GM12864 (cell line): Measurements from ENCODE around the gene PDE8A.

ENCODE experiments used
- DNase-seq: peaks from one replicate; pipeline ENCODE4 v3.0.0-alpha.2; 2011; ENCODE audit warnings: low read depth
- H3K4me3 ChIP-seq: 2 replicates; pipeline ENCODE4 v1.5.1; 2011; ENCODE audit warnings: mild to moderate bottlenecking, low read depth, low read length, control low read depth
- TF ChIP-seq, protein P1 (sequence below): IDR thresholded peaks from 2 replicates; pipeline ENCODE4 v1.5.1; 2011; ENCODE audit warnings: low read depth, mild to moderate bottlenecking, moderate library complexity, low read length, control low read depth, inconsistent platforms; ENCODE audit errors: missing control alignments

Gene PDE8A

DNA sequence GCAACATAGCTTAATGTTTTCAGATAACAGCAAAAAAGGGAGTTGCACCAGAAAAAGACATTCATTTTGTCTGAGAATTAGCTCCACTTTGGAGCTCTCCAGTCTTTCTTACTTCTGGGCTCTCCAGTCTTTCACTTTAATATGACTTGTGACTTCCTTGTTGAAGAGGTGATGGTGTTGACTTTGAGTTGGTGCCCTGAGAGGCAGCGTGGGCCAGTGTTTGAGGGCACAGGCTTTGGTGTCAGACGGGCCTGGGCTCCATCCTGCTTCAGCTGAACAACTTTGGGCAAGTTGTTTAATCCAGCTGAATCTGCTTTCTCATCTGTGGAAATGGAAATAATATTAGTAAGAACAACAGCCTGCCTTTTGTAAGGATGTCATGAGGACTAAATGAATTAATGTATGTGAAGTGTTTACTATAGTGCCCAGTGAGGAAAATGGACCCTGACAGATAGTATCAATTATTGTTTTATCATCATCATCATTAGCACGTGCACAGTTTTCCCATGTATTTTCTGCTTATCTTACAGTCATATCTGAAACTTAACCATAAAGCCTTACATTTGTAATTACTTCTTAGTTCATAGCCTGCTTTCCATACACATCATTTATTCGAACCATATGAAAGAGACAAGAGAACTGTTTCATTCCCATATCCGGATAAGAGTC, 108.4 kb downstream of the PDE8A start:
- TF ChIP-seq, protein P1, sequence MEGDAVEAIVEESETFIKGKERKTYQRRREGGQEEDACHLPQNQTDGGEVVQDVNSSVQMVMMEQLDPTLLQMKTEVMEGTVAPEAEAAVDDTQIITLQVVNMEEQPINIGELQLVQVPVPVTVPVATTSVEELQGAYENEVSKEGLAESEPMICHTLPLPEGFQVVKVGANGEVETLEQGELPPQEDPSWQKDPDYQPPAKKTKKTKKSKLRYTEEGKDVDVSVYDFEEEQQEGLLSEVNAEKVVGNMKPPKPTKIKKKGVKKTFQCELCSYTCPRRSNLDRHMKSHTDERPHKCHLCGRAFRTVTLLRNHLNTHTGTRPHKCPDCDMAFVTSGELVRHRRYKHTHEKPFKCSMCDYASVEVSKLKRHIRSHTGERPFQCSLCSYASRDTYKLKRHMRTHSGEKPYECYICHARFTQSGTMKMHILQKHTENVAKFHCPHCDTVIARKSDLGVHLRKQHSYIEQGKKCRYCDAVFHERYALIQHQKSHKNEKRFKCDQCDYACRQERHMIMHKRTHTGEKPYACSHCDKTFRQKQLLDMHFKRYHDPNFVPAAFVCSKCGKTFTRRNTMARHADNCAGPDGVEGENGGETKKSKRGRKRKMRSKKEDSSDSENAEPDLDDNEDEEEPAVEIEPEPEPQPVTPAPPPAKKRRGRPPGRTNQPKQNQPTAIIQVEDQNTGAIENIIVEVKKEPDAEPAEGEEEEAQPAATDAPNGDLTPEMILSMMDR = no peak
- no peak for DNase-seq
- H3K4me3 ChIP-seq = no peak overlapping the region

DNA sequence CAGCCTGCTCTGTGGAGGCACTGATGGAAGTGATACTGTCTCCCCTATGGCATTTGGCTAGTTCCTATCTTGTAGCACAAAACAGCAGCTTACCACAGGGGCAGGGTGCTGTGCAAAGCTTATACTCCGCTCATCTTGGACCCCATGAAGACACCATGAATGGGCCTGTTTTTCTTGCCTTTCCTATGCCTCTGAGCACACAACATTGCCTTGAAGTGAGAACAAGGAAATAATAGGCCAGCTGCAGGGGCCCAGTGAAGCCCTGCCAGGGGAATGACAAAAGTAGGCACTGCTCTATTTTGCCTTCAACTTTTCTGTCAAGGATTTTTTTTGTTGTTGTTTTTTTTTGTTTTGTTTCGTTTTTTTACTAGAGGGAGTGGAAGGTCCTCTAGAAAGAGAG, 110.3 kb downstream of the PDE8A start:
- TF ChIP-seq, protein P1 = no peak
- DNase-seq = no peak
- no peak overlapping the region for H3K4me3 ChIP-seq

DNA sequence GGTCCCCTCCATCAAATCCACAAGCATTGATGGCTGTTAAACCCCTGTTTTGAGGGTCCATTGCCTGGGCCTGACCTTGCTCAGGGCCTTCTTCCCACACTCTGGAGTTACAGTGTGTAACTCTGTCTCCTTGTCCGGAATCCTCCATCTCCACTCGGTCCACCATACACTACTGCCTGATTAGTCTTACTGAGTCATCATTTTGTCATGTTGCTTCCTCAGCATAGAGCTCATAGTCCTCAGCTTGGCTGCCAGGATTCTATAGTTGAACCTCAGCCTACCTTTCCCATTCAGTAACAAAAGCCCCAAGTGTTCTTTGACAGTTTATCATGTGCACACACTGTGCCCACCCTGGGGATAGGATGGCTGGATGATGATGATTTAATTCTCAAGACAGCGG, 113.0 kb downstream of the PDE8A start:
- DNase-seq = no peak
- TF ChIP-seq, protein P1 = no peak

DNA sequence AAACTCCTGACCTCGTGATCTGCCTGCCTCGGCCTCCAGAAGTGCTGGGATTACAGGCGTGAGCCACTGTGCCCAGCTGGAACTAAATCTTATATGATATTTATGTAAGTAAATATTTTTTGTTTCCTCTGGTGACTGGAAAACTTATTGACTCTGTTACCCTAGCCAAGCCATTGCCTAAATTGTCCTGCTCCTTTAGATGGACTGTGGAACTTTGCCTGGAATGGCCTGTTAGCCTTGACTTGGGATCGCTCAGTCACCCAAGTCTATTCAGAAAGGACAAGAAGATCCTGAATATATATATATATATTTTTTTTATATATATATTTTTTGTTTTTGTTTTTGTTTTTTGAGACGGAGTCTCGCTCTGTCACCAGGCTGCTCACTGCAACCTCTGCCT, 113.9 kb downstream of the PDE8A start:
- no peak overlapping the region for H3K4me3 ChIP-seq
- no peak for DNase-seq
- TF ChIP-seq, protein P1 = no peak

More for the DNA sequence above, 113.0 kb downstream of the PDE8A start:
- no peak overlapping the region for H3K4me3 ChIP-seq

DNA sequence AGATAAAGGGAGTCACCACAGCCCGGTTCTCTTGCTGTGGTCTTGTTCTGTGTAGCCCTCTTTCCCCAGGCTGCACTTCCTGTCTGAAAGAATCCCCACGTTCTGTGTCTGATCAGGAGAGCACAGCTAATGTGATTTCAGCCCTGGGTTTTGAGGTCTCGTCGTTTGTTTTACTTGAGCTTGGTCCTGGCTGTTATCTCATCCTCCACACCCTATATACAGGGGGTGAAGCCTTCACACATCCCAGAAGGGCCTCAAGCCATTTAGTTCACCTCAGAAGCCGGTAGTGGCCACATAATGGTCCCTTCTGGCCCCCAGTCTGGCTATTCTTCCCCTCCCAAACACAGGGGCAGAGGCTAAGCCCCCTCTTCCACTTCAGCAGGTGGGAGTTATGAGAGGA, 115.6 kb downstream of the PDE8A start:
- H3K4me3 ChIP-seq = no peak overlapping the region
- TF ChIP-seq, protein P1 = no peak
- DNase-seq = no peak

DNA sequence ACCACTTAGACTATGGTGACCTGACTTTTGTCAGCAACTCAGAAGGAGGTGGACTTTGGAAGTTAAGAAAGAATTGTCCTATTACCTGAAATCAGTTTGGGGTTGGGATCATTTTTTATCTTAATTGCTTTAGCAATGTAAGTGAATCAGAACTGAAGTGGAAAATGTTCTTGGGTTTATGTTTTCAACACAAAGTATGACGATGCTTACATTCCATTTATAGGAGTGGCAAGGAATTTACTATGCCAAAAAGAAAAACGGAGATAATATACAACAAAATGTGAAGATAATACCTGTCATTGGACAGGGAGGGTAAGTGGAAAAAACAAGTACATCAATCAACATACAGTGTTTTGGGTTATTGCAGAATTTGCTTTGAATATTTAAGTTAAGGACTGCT, 116.1 kb downstream of the PDE8A start:
- no peak overlapping the region for H3K4me3 ChIP-seq
- TF ChIP-seq, protein P1 = no peak
- no peak for DNase-seq

DNA sequence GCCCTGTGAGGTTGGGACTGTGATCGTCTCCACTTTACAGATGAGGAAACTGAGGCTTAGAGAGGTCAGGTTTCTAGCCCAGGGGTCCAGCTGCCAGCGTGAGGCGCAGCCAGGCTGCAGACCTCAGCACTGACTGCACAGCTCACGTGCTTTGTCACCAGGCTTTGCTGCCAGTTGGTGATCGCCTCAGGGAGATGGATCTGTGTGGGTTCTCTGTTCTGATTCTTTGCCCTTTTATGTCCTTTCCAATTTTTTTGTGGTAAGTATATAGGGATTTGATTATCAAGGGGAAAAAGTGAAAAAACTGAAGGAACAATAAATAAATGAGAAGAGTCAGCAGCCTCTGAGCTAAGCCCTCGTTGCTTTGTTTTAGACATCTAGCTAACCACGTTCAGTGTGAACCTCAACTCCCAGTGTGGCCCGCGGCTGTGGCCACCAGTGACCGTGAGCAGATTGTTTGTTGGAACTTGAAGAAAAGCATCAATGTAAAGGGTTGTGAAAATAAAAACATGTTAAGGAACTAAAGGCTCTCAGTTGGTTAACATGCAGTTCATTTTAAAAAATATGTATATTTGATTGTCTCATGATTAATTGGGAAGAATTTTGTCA, 117.6 kb downstream of the PDE8A start:
- DNase-seq = no peak
- TF ChIP-seq, protein P1 = no peak
- H3K4me3 ChIP-seq = no peak overlapping the region
